Measurements from ENCODE around the gene ESPN.

ESPN gene

DNA sequence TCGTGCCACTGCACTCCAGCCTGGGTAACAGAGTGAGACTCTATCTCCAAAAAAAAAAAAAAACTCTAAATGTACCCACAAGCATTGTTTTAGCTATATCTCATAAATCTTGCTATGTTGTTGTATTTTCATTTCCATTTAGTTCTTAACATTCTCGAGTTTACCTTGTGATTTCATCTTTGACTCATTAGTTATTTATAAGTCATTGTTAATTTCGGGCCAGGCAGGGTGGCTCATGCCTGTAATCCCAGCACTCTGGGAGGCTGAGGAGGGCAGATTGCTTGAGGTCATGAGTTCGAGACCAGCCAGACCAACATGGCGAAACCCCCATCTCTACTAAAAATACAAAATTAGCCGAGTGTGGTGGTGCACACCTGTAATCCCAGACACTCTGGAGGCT lies 16.6 kb upstream of the ESPN start:
- no peak overlapping the region for H3K27ac ChIP-seq (ENCODE audit: low read depth, low read length)
- peaks cover 0 to under 1% of the 10 kb centered on the region in 2 donors for H3K27me3 ChIP-seq (ENCODE audit: control insufficient read depth in 1 of 2, insufficient read depth in 2 of 2, low read length in 2 of 2)
- no peaks in the 10 kb centered on the region for H3K36me3 ChIP-seq (ENCODE audit: control insufficient read depth in 1 of 2, insufficient read depth in 2 of 2, low read length in 2 of 2)
- H3K9me3 ChIP-seq (ENCODE audit: control insufficient read depth in 1 of 2, low read length in 2 of 2), result no peaks in the 10 kb centered on the region
- no peak overlapping the region for H3K9ac ChIP-seq (ENCODE audit: low read depth in 1 of 2, low read length in 2 of 2)
- H3K4me1 ChIP-seq (ENCODE audit: control insufficient read depth in 1 of 2, insufficient read depth in 2 of 2, low read length in 2 of 2), result no peaks in the 10 kb centered on the region
- H3K4me3 ChIP-seq (ENCODE audit: low read depth in 1 of 2, low read length in 2 of 2), result no peak overlapping the region

DNA sequence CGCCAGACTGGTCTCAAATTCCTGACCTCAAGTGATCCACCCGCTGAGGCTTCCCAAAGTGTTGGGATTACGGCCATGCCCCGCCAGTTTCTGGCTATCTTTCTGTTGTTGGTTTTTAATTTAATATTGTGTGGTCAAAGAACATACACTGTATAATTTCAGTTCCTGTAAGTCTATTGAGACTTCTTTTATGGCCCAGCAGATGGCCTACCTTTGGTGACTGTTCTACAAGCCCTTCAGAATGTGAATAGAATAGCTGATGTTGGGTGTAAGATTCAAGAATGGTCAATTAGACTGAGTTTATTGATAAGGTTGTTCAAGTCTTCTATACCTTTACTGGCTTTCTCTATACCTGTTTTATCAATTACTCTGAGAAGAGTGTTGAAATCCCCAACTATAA lies 15.5 kb upstream of the ESPN start:
- Histone ChIP-seq H3K36me3 (ENCODE audit: control insufficient read depth in 1 of 2, insufficient read depth in 2 of 2, low read length in 2 of 2) (no peaks in the 10 kb centered on the region), H3K27me3 (ENCODE audit: control insufficient read depth in 1 of 2, insufficient read depth in 2 of 2, low read length in 2 of 2) (peaks cover 0 to 3% of the 10 kb centered on the region in 2 donors)

DNA sequence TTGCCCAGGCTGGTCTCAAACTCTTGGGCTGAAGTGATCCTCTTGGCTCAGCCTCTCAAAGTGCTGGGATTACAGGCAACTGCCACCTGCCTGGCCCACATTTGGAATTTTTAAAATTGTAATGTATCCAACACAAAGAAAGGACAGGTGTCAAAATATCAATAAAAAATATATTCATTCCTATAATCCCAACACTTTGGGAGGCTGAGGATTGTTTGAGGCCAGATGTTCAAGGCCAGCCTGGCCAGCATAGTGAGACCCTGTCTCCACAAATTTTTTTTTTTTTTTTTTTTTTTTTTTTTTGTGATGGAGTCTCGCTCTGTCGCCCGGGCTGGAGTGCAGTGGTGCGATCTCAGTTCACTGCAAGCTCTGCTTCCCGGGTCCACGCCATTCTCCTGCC lies 14.8 kb upstream of the ESPN start:
- Histone ChIP-seq H3K36me3 (ENCODE audit: control insufficient read depth in 1 of 2, insufficient read depth in 2 of 2, low read length in 2 of 2) (no peaks in the 10 kb centered on the region), H3K4me1 (ENCODE audit: control insufficient read depth in 1 of 2, insufficient read depth in 2 of 2, low read length in 2 of 2) (peaks cover 6 to 7% of the 10 kb centered on the region in 2 donors), H3K4me3 (ENCODE audit: low read depth in 1 of 2, low read length in 2 of 2) (no peak overlapping the region), H3K9ac (ENCODE audit: low read depth in 1 of 2, low read length in 2 of 2) (no peak overlapping the region), H3K9me3 (ENCODE audit: control insufficient read depth in 1 of 2, low read length in 2 of 2) (no peaks in the 10 kb centered on the region), H3K27me3 (ENCODE audit: control insufficient read depth in 1 of 2, insufficient read depth in 2 of 2, low read length in 2 of 2) (peaks cover 6 to 8% of the 10 kb centered on the region in 2 donors), H3K27ac (ENCODE audit: low read depth, low read length) (no peak overlapping the region)

More for the DNA sequence above, 15.5 kb upstream of the ESPN start:
- Histone ChIP-seq H3K27ac (ENCODE audit: low read depth, low read length) (no peak overlapping the region), H3K9ac (ENCODE audit: low read depth in 1 of 2, low read length in 2 of 2) (no peak overlapping the region), H3K9me3 (ENCODE audit: control insufficient read depth in 1 of 2, low read length in 2 of 2) (no peaks in the 10 kb centered on the region), H3K4me1 (ENCODE audit: control insufficient read depth in 1 of 2, insufficient read depth in 2 of 2, low read length in 2 of 2) (peaks cover 0 to under 1% of the 10 kb centered on the region in 2 donors), H3K4me3 (ENCODE audit: low read depth in 1 of 2, low read length in 2 of 2) (no peak overlapping the region)

DNA sequence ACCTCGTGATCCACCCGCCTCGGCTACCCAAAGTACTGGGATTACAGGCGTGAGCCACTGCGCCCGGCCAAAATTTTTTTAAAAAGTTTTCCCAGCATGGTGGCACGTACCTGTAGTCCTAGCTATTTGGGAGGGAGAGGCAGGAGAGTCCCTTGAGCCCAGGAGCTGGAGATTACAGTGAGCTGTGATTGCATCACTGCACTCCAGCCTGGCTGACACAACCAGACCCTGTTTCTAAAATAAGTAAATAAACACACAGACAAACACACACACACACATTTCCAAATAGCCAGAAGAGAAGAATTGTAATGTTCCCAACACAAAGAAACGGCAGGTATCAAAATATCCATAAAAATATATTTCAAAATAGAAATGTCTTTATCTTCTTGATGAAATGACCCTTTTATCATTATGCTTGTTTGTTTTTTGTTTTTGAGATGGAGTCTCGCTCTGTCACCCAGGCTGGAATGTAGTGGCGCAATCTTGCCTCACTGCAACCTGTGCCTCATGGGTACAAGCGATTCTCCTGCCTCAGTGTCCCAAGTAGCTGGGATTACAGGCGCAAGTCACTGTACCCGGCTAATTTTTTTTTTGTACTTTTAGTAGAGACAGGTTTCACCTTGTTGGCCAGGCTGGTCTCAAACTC lies 14.2 kb upstream of the ESPN start:
- H3K27me3 ChIP-seq (ENCODE audit: control insufficient read depth in 1 of 2, insufficient read depth in 2 of 2, low read length in 2 of 2), result peaks cover 10 to 11% of the 10 kb centered on the region in 2 donors
- H3K4me3 ChIP-seq (ENCODE audit: low read depth in 1 of 2, low read length in 2 of 2), result no peak overlapping the region
- H3K36me3 ChIP-seq (ENCODE audit: control insufficient read depth in 1 of 2, insufficient read depth in 2 of 2, low read length in 2 of 2), result no peaks in the 10 kb centered on the region
- H3K4me1 ChIP-seq (ENCODE audit: control insufficient read depth in 1 of 2, insufficient read depth in 2 of 2, low read length in 2 of 2), result peaks cover 12 to 13% of the 10 kb centered on the region in 2 donors
- no peak overlapping the region for H3K9ac ChIP-seq (ENCODE audit: low read depth in 1 of 2, low read length in 2 of 2)
- no peak overlapping the region for H3K27ac ChIP-seq (ENCODE audit: low read depth, low read length)
- no peaks in the 10 kb centered on the region for H3K9me3 ChIP-seq (ENCODE audit: control insufficient read depth in 1 of 2, low read length in 2 of 2)

DNA sequence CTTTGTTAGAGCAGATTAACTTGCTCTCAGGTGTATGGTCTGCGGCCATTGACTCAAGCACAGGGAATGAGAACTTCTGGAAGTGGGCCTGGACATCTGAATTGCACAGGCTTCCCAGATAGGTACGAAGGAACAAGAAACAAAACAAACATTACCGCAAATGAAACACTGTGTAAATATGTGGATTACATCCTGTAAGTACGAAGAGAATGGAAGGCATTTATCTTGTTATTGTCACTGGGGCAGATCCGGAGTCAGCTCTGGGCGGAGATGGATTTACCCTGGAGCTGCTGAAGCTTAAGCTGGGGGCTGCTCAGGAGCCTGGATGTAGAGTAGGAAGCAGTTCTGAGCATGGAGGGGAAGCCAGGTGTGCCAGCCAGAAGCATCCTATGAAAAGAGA lies 11.7 kb upstream of the ESPN start:
- Histone ChIP-seq H3K9ac (ENCODE audit: low read depth in 1 of 2, low read length in 2 of 2) (no peak overlapping the region), H3K4me3 (ENCODE audit: low read depth in 1 of 2, low read length in 2 of 2) (no peak overlapping the region), H3K9me3 (ENCODE audit: control insufficient read depth in 1 of 2, low read length in 2 of 2) (no peaks in the 10 kb centered on the region), H3K27me3 (ENCODE audit: control insufficient read depth in 1 of 2, insufficient read depth in 2 of 2, low read length in 2 of 2) (peaks cover 24 to 30% of the 10 kb centered on the region in 2 donors), H3K4me1 (ENCODE audit: control insufficient read depth in 1 of 2, insufficient read depth in 2 of 2, low read length in 2 of 2) (peaks cover 15 to 16% of the 10 kb centered on the region in 2 donors), H3K27ac (ENCODE audit: low read depth, low read length) (no peak overlapping the region), H3K36me3 (ENCODE audit: control insufficient read depth in 1 of 2, insufficient read depth in 2 of 2, low read length in 2 of 2) (no peaks in the 10 kb centered on the region)

DNA sequence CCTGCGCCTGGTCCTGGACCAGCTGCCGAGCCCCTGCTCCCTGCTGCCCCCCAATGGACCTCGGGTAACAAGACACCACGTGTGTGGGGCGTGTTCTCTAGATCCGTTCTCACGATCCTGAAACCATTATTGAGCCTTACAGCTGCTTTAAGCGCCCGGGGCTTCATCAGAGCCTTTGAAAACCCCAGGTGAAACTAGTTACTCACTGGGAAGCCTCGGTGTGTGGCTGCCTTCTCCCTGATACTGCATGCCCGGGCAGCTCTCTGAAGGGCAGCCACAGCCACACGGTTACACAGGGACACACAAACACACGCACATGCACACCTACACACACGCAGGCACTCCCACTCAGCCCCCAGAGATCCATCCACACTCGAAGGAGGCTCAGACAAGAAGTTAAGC lies 10.1 kb upstream of the ESPN start:
- Histone ChIP-seq H3K27ac (ENCODE audit: low read depth, low read length) (no peak overlapping the region), H3K36me3 (ENCODE audit: control insufficient read depth in 1 of 2, insufficient read depth in 2 of 2, low read length in 2 of 2) (no peaks in the 10 kb centered on the region), H3K27me3 (ENCODE audit: control insufficient read depth in 1 of 2, insufficient read depth in 2 of 2, low read length in 2 of 2) (peaks cover 35 to 41% of the 10 kb centered on the region in 2 donors), H3K9me3 (ENCODE audit: control insufficient read depth in 1 of 2, low read length in 2 of 2) (no peaks in the 10 kb centered on the region), H3K4me3 (ENCODE audit: low read depth in 1 of 2, low read length in 2 of 2) (peak overlapping the region in 1 of 2 donors; percentile 42), H3K9ac (ENCODE audit: low read depth in 1 of 2, low read length in 2 of 2) (no peak overlapping the region), H3K4me1 (ENCODE audit: control insufficient read depth in 1 of 2, insufficient read depth in 2 of 2, low read length in 2 of 2) (peaks cover 21 to 24% of the 10 kb centered on the region in 2 donors)

DNA sequence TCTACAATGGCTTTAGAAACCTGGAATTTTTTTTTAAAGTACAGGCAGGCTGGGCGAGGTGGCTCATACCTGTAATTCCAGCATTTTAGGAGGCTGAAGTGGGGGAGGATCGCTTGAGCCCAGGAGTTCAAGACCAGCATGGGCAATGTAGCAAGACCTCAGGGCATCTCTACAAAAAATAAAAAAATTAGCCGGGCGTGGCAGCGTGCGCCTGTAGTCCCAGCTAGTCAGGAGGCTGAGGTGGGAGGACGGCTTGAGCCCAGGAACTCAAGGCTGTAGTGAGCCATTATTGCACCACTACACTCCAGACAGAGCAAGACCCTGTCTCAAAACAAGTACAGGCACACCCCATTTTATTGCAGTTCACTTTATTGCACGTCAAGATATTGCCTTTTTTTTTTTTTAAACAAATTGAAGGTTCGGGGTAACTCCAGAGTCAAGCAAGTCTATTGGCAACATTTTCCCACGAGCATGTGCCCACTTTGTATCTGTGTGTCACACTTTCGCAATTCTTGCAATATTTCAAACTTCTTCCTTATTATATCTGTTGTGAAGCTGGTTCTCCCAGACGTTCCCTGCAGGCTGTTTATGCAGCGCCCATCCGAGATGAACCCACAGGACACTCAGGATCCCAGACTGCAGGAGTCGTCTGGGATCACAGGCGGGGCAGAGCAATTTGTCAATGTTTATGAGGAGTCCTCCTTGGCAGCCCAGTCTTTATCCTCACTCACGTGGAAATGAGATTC lies 9.5 kb upstream of the ESPN start:
- H3K9me3 ChIP-seq (ENCODE audit: control insufficient read depth in 1 of 2, low read length in 2 of 2), result no peaks in the 10 kb centered on the region
- H3K4me1 ChIP-seq (ENCODE audit: control insufficient read depth in 1 of 2, insufficient read depth in 2 of 2, low read length in 2 of 2), result peaks cover 23 to 26% of the 10 kb centered on the region in 2 donors
- H3K27me3 ChIP-seq (ENCODE audit: control insufficient read depth in 1 of 2, insufficient read depth in 2 of 2, low read length in 2 of 2), result peaks cover 36 to 43% of the 10 kb centered on the region in 2 donors
- H3K36me3 ChIP-seq (ENCODE audit: control insufficient read depth in 1 of 2, insufficient read depth in 2 of 2, low read length in 2 of 2), result no peaks in the 10 kb centered on the region
- no peak overlapping the region for H3K9ac ChIP-seq (ENCODE audit: low read depth in 1 of 2, low read length in 2 of 2)
- H3K4me3 ChIP-seq (ENCODE audit: low read depth in 1 of 2, low read length in 2 of 2), result peak overlapping the region in 1 of 2 donors; percentile 42
- H3K27ac ChIP-seq (ENCODE audit: low read depth, low read length), result no peak overlapping the region

DNA sequence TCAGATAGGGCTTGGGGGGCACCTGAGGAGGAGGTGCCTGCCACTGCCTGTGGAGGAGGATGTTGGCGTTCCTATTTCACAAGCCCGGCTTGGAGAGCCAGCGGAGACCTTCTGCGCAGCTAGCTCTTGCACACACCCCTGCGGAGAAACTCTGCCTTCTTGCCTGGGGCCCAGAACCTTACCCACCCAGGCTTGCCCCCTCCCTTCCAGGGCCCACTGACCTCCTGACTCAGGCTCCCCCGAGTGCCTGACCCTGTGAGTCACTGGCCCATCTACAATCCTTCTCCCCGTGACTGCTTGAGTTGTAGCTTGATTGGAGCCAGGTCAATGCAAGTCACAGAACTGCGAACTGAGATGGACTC lies 8.3 kb upstream of the ESPN start:
- no peak overlapping the region for H3K4me3 ChIP-seq (ENCODE audit: low read depth in 1 of 2, low read length in 2 of 2)
- H3K27ac ChIP-seq (ENCODE audit: low read depth, low read length), result no peak overlapping the region
- no peak overlapping the region for H3K9ac ChIP-seq (ENCODE audit: low read depth in 1 of 2, low read length in 2 of 2)
- H3K27me3 ChIP-seq (ENCODE audit: control insufficient read depth in 1 of 2, insufficient read depth in 2 of 2, low read length in 2 of 2), result peaks cover 48 to 56% of the 10 kb centered on the region in 2 donors
- peaks cover 29 to 37% of the 10 kb centered on the region in 2 donors for H3K4me1 ChIP-seq (ENCODE audit: control insufficient read depth in 1 of 2, insufficient read depth in 2 of 2, low read length in 2 of 2)
- no peaks in the 10 kb centered on the region for H3K9me3 ChIP-seq (ENCODE audit: control insufficient read depth in 1 of 2, low read length in 2 of 2)
- no peaks in the 10 kb centered on the region for H3K36me3 ChIP-seq (ENCODE audit: control insufficient read depth in 1 of 2, insufficient read depth in 2 of 2, low read length in 2 of 2)

DNA sequence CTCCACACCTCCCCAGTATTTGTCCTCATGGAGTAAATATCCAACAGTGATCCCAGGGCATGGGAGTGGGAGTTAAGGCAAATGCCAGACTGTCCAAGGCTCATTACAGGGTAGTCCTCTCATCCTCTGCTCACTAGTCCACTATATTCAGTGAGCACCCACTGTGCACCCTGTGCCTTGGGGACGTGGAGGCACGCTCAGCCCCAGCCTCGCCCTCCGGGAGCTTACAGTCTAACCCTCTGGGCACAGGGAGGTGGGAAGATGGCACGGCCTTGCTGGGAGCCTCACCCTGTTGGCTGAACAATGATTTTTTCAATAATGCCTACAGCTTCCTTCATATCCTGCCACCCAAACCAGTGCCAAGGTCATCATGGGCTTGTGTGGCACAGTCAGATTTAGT lies 7.7 kb upstream of the ESPN start:
- Histone ChIP-seq H3K36me3 (ENCODE audit: control insufficient read depth in 1 of 2, insufficient read depth in 2 of 2, low read length in 2 of 2) (no peaks in the 10 kb centered on the region), H3K4me1 (ENCODE audit: control insufficient read depth in 1 of 2, insufficient read depth in 2 of 2, low read length in 2 of 2) (peaks cover 29 to 37% of the 10 kb centered on the region in 2 donors), H3K27ac (ENCODE audit: low read depth, low read length) (no peak overlapping the region), H3K9me3 (ENCODE audit: control insufficient read depth in 1 of 2, low read length in 2 of 2) (no peaks in the 10 kb centered on the region), H3K9ac (ENCODE audit: low read depth in 1 of 2, low read length in 2 of 2) (no peak overlapping the region), H3K27me3 (ENCODE audit: control insufficient read depth in 1 of 2, insufficient read depth in 2 of 2, low read length in 2 of 2) (peaks cover 54 to 62% of the 10 kb centered on the region in 2 donors), H3K4me3 (ENCODE audit: low read depth in 1 of 2, low read length in 2 of 2) (no peak overlapping the region)

DNA sequence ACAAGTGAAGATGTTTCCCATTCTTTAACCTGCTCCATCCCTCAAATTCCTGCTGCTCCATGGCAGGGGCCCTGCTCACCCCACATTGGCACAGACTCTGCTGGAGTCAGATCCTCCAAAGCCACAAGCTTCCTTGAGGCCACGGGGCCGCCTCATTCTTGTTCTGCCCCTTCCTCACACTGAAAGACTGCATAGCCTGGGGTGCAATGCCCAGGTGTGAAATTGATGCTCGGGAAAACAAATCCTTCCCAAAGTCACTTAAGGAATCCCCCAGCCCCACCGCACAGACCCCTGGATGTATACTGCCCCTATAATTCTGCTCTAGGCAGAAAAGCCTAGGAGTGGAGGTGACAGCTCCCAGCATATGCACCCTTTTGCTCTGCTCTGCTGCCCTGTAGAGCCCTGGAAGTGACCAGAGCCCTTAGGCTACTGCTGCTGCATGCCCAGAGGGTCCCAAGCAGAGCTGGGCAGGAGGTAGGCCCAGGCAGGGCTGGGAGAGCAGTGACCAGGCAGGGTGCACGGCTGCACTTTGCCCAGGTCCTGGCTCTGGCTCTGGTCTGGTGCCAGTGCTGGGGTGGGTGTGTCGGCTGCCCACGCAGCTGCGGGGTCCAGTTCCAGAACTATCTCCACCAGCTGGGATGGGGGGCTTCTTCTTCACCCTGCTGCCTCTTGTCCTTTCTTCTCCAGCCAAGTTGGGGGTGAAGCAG lies 6.5 kb upstream of the ESPN start:
- H3K27ac ChIP-seq (ENCODE audit: low read depth, low read length), result no peak overlapping the region
- H3K4me1 ChIP-seq (ENCODE audit: control insufficient read depth in 1 of 2, insufficient read depth in 2 of 2, low read length in 2 of 2), result peaks cover 29 to 38% of the 10 kb centered on the region in 2 donors
- H3K9ac ChIP-seq (ENCODE audit: low read depth in 1 of 2, low read length in 2 of 2), result no peak overlapping the region
- no peak overlapping the region for H3K4me3 ChIP-seq (ENCODE audit: low read depth in 1 of 2, low read length in 2 of 2)
- H3K9me3 ChIP-seq (ENCODE audit: control insufficient read depth in 1 of 2, low read length in 2 of 2), result no peaks in the 10 kb centered on the region
- no peaks in the 10 kb centered on the region for H3K36me3 ChIP-seq (ENCODE audit: control insufficient read depth in 1 of 2, insufficient read depth in 2 of 2, low read length in 2 of 2)
- peaks cover 56 to 67% of the 10 kb centered on the region in 2 donors for H3K27me3 ChIP-seq (ENCODE audit: control insufficient read depth in 1 of 2, insufficient read depth in 2 of 2, low read length in 2 of 2)
